Ureter (tissue), 1 donor: ENCODE results near the gene CHMP6. TPM values are rescaled to one million over a fixed set of nuclear protein-coding genes. Genes with fewer than 3 reads are reported as not detected.

ENCODE experiments used
- DNase-seq: peaks from one replicate; pipeline ENCODE4 v3.0.0-alpha.2; 2020; ENCODE audit warnings: low spot score
- total RNA-seq: library from RNA; stranded (reverse); gene quantifications from one replicate; pipeline ENCODE4 v1.2.4, GENCODE V29; 2023
- donor health status: DM: yes; HTN: yes; CAD: no.

The CHMP6 gene
- 26.2 TPM for total RNA-seq

- DNase-seq: no peak
These were observed at the start of gene CHMP6 for GRCh38 chr17:80991645-80992076. Gene CHMP6, plus strand, starts transcription at chr17:80991841. Its CDS starts 78 bp downstream, at chr17:80991919.

- DNase-seq: peak; percentile 96
These were observed 49.0 kb upstream of the CHMP6 start for GRCh38 chr17:80942423-80943345.

- no peak for DNase-seq
These were observed 48.1 kb upstream of the CHMP6 start for GRCh38 chr17:80943346-80944145.

GRCh38 chr17:80944326-80944725, 47.3 kb upstream of the CHMP6 start:
- no peak for DNase-seq

- DNase-seq: no peak
These were observed 45.9 kb upstream of the CHMP6 start for GRCh38 chr17:80945736-80946135.

GRCh38 chr17:80946449-80946848, 45.2 kb upstream of the CHMP6 start:
- DNase-seq: no peak

- no peak for DNase-seq
These were observed 44.3 kb upstream of the CHMP6 start for GRCh38 chr17:80947200-80947940.

- DNase-seq: no peak
These were observed 43.3 kb upstream of the CHMP6 start for GRCh38 chr17:80948019-80948975.

GRCh38 chr17:80948976-80949450, 42.6 kb upstream of the CHMP6 start:
- no peak for DNase-seq

- DNase-seq: no peak
These were observed 41.9 kb upstream of the CHMP6 start for GRCh38 chr17:80949451-80950421.

GRCh38 chr17:80950466-80951120, 41.0 kb upstream of the CHMP6 start:
- peak; percentile 36 for DNase-seq

- peak; percentile 36 for DNase-seq
These were observed 40.2 kb upstream of the CHMP6 start for GRCh38 chr17:80951121-80952090.

GRCh38 chr17:80952291-80952690, 39.4 kb upstream of the CHMP6 start:
- DNase-seq: peak; percentile 40

- DNase-seq: peak; percentile 36
These were observed 37.9 kb upstream of the CHMP6 start for GRCh38 chr17:80953471-80954315.

- DNase-seq: no peak
These were observed 36.6 kb upstream of the CHMP6 start for GRCh38 chr17:80955078-80955477.

GRCh38 chr17:80955671-80956280, 35.9 kb upstream of the CHMP6 start:
- no peak for DNase-seq
